SU-DHL-6 (cell line): ENCODE measurements around the gene RAP1GAP.

Experiments
- H2AFZ ChIP-seq: fragments of 200-600 bp; sonication (generic); 2 replicates; pipeline ENCODE4 v1.6.1; 2014; ENCODE audit warnings: low read depth, mild to moderate bottlenecking, moderate library complexity, mixed read lengths, antibody characterized with exemption, low read length; ENCODE audit not compliant: severe bottlenecking
- H3F3A ChIP-seq: fragments of 200-600 bp; shearing (Covaris generic); 2 replicates; pipeline ENCODE4 v1.6.0; 2016; ENCODE audit warnings: antibody characterized with exemption, mild to moderate bottlenecking; ENCODE audit not compliant: insufficient read depth
- H3K27ac ChIP-seq: fragments of 200-600 bp; sonication (generic); 2 replicates; pipeline ENCODE4 v1.5.1; 2016; ENCODE audit warnings: low read depth, mild to moderate bottlenecking, low read length, moderate library complexity, mixed read lengths
- H3K27me3 ChIP-seq: fragments of 200-600 bp; sonication (generic), shearing (Covaris generic); 2 replicates; pipeline ENCODE4 v1.6.0; 2014; ENCODE audit warnings: mild to moderate bottlenecking, low read length
- H3K36me3 ChIP-seq: fragments of 200-600 bp; sonication (generic); 2 replicates; pipeline ENCODE4 v1.6.1; 2014; ENCODE audit warnings: mild to moderate bottlenecking, low read length, mixed read lengths
- H3K4me2 ChIP-seq: fragments of 300-600, 200-600 bp; shearing (Covaris generic), sonication (generic); 2 replicates; pipeline ENCODE4 v1.6.0; 2014; ENCODE audit warnings: low read length, low read depth, mild to moderate bottlenecking; ENCODE audit not compliant: poor library complexity, severe bottlenecking
- H3K4me3 ChIP-seq: fragments of 200-600 bp; sonication (generic); 2 replicates; pipeline ENCODE4 v1.5.1; 2014; ENCODE audit warnings: antibody characterized with exemption, low read length, mild to moderate bottlenecking, mixed read lengths; ENCODE audit not compliant: insufficient read depth, poor library complexity, severe bottlenecking
- H3K79me2 ChIP-seq: fragments of 200-600 bp; sonication (generic); 2 replicates; pipeline ENCODE4 v1.6.1; 2014; ENCODE audit warnings: mild to moderate bottlenecking, low read length, moderate library complexity; ENCODE audit not compliant: insufficient read depth
- H3K9ac ChIP-seq: fragments of 200-600 bp; sonication (generic); 2 replicates; pipeline ENCODE4 v1.7.0; 2014; ENCODE audit warnings: mild to moderate bottlenecking, low read length
- H3K9me2 ChIP-seq: fragments of 200-600 bp; sonication (generic); replicated peaks from 2 replicates; pipeline ENCODE4 v1.6.1; 2014; ENCODE audit warnings: low read length; ENCODE audit not compliant: insufficient read depth
- H3K9me3 ChIP-seq: fragments of 200-600 bp; sonication (generic); 2 replicates; pipeline ENCODE4 v1.6.1; 2014; ENCODE audit warnings: low read length, mixed read lengths; ENCODE audit not compliant: insufficient read depth
- H4K20me1 ChIP-seq: fragments of 200-600 bp; sonication (generic); 2 replicates; pipeline ENCODE4 v1.6.1; 2014; ENCODE audit warnings: low read depth, mild to moderate bottlenecking, antibody characterized with exemption, low read length, moderate library complexity, mixed read lengths
- EZH2phosphoT487 ChIP-seq: fragments of 200-600 bp; sonication (generic), shearing (Covaris generic); conservative IDR thresholded peaks from 2 replicates; pipeline ENCODE4 v1.6.1; 2018; ENCODE audit warnings: mild to moderate bottlenecking, antibody characterized with exemption, low read length, moderate library complexity, mixed read lengths
- TF ChIP-seq, protein P1 (sequence below): fragments of 200-600 bp; sonication (generic); IDR thresholded peaks from one replicate; pipeline ENCODE4 v1.5.1; 2017; ENCODE audit warnings: antibody characterized with exemption, mild to moderate bottlenecking, low read length, moderate library complexity; ENCODE audit not compliant: insufficient read depth, poor library complexity, severe bottlenecking

RAP1GAP gene

DNA sequence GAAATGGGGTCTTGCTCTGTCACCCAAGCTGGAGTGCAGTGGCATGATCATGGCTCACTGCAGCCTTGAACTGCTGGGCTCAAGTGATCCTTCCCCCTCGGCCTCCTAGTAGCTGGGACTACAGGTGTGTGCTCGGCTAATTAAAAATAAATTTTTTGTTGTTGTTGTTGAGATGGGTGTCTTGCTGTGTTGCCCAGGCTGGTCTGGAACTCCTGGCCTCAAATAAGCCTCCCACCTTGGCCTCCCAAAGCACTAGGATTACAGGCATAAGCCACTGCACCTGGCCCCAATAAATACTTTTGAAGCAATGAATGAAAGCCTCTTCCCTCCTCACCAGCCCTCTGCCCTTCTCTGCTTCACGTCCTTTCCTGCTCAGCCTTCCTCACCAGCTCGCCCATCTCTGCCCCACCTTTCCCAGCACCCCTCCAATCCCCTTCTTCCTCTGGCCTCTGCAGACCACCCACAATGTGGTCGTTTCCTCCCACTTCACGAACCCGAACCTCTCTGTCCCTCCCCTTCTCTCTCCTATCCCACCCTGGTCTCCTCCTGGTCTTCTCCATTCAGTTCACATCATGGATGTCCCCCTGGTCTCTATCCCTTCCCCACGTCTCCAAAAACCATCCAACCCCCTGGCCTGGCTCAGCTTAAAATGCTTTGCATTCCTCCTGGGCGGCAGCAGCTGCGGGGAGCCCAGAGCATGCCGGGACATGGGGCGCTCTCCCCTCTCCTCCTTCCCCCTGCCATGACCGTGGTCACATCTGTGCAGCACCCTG, 38.4 kb downstream of the RAP1GAP start:
- H3K4me3 ChIP-seq = no peak overlapping the region
- H3K36me3 ChIP-seq = no peaks in the 10 kb centered on the region
- H2AFZ ChIP-seq = no peak overlapping the region
- no peaks in the 10 kb centered on the region for H3K9me3 ChIP-seq
- H3K4me2 ChIP-seq = no peak overlapping the region
- TF ChIP-seq EZH2phosphoT487 = no peak
- TF ChIP-seq, protein P1, sequence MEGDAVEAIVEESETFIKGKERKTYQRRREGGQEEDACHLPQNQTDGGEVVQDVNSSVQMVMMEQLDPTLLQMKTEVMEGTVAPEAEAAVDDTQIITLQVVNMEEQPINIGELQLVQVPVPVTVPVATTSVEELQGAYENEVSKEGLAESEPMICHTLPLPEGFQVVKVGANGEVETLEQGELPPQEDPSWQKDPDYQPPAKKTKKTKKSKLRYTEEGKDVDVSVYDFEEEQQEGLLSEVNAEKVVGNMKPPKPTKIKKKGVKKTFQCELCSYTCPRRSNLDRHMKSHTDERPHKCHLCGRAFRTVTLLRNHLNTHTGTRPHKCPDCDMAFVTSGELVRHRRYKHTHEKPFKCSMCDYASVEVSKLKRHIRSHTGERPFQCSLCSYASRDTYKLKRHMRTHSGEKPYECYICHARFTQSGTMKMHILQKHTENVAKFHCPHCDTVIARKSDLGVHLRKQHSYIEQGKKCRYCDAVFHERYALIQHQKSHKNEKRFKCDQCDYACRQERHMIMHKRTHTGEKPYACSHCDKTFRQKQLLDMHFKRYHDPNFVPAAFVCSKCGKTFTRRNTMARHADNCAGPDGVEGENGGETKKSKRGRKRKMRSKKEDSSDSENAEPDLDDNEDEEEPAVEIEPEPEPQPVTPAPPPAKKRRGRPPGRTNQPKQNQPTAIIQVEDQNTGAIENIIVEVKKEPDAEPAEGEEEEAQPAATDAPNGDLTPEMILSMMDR = no peak
- no peak overlapping the region for H3K27ac ChIP-seq
- no peaks in the 10 kb centered on the region for H3F3A ChIP-seq
- H3K9me2 ChIP-seq = no peaks in the 10 kb centered on the region
- no peaks in the 10 kb centered on the region for H4K20me1 ChIP-seq
- no peaks in the 10 kb centered on the region for H3K27me3 ChIP-seq
- H3K9ac ChIP-seq = no peak overlapping the region
- no peaks in the 10 kb centered on the region for H3K79me2 ChIP-seq

DNA sequence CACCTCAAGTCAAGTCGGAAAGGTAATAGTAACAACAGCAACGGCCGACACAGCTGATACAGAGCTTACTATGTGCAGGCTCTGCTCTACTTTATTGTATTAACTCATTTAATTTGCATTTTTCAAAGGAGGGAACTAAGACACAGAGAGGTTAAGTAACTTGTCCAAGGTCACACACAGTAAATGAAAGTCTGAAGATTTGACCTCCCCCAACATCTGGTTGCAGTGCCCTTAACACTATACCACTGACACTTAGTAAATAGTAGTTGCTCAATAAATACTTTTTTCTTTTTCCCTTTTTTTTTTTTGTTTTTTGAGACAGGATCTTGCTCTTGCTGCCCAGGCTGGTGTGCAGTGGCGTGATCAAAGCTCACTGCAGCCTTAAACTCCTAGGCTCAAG, 39.2 kb downstream of the RAP1GAP start:
- Histone ChIP-seq H3K9me3 (no peaks in the 10 kb centered on the region), H3K9ac (no peak overlapping the region), H3K79me2 (no peaks in the 10 kb centered on the region), H4K20me1 (no peaks in the 10 kb centered on the region), H3K36me3 (no peaks in the 10 kb centered on the region), H3K4me2 (no peak overlapping the region), H3F3A (no peaks in the 10 kb centered on the region), H3K27ac (no peak overlapping the region), H3K27me3 (no peaks in the 10 kb centered on the region), H3K9me2 (no peaks in the 10 kb centered on the region), H3K4me3 (no peak overlapping the region), H2AFZ (no peak overlapping the region)
- TF ChIP-seq, protein P1 = no peak
- TF ChIP-seq EZH2phosphoT487 = no peak

DNA sequence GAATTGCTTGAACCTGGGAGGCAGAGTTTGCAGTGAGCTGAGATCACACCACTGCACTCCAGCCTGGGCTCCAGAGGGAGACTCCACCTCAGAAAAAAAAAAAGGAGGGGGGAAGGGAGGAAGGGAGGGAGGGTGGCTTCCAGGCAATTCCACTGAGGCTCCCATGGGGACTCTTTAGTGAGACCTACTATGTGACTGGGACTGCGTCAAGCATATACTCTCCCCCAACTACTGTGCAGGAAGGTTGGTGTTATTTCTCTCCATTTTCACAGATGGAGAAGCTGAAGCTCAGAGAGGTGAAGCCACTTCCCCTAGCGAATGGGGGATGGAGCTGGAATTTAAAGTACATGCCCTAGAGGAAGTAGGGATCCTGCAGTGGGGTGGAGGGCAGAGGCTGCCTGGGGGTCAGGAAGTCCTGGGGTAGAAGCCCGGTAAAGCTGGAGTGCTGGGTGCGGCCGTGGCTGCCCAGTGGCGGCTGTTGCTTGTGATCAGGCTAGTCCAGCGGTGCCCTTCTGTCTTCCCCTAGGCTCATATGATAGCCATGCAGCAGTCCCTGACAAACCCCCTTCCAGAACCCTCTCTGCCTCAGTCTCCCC, 40.3 kb downstream of the RAP1GAP start:
- Histone ChIP-seq H3K79me2 (no peaks in the 10 kb centered on the region), H3K9ac (no peak overlapping the region), H3K9me2 (no peaks in the 10 kb centered on the region), H3F3A (no peaks in the 10 kb centered on the region), H3K4me3 (no peak overlapping the region), H3K27ac (no peak overlapping the region), H3K9me3 (no peaks in the 10 kb centered on the region), H2AFZ (no peak overlapping the region), H3K27me3 (no peaks in the 10 kb centered on the region), H3K36me3 (no peaks in the 10 kb centered on the region), H4K20me1 (no peaks in the 10 kb centered on the region), H3K4me2 (no peak overlapping the region)
- TF ChIP-seq EZH2phosphoT487 = no peak
- TF ChIP-seq, protein P1 = no peak
